ENCODE measurements around the gene AFG3L2. TPM values are rescaled to one million over a fixed set of nuclear protein-coding genes. Genes with fewer than 3 reads are reported as not detected.
A peak's percentile ranks its signal among the peaks of the same experiment; 100 is the strongest.

Gene AFG3L2
- total RNA-seq, 1 experiment from 2014 or later: 66.7 TPM

DNA sequence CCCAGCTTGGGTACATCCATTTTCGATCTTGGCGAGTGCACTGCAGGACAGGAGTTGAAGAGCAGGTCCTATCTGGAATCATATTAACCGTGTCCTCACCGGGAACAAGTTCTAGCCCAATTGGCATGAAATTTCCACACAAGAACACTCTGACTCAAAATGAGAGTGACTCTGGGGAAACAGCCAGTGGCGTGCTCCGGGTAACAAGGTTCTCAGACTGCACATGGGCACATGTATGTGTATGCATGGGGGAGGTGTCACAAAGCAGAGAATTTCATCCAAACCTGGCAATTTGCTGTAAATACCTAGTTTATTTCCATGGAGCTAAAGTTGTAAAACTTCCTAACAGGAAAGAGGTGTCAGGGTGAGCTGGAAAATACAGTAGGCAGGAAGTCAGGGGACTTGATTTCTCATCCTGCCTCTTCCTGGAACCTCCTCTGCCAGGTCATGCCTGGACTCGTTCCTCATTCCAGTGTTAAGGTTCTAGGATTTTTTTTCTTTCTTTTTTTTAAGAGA is 67.3 kb downstream of the AFG3L2 start (continued):
- TF ChIP-seq POLR2A (IDR thresholded peaks at IDR 0.05; ENCODE audit: borderline replicate concordance, extremely low read depth, insufficient read depth, insufficient read length): no peak
- TF ChIP-seq TCF7L2 (IDR thresholded peaks at IDR 0.05; ENCODE audit: borderline replicate concordance, extremely low read depth, insufficient read depth, insufficient read length): no peak

- Histone ChIP-seq H3K27ac (ENCODE audit: low read depth, low read length) (peak overlapping the region; percentile 94), H3K36me3 (ENCODE audit: control insufficient read depth in 1 of 2, insufficient read depth in 2 of 2, low read length in 2 of 2) (peaks cover 14 to 35% of the 10 kb centered on the region in 2 experiments), H3K4me3 (replicated peaks in 1 of 2; ENCODE audit: low read depth in 1 of 2, low read length in 2 of 2) (peak overlapping the region; percentile 73 to 91), H3K4me2 (ENCODE audit: low read length) (peak overlapping the region; percentile 90), H3K79me2 (ENCODE audit: insufficient read depth, low read length) (peaks cover 46% of the 10 kb centered on the region), H2AFZ (ENCODE audit: low read depth, low read length, poor library complexity, severe bottlenecking) (no peak overlapping the region), H3K9me2 (ENCODE audit: insufficient read depth) (no peaks in the 10 kb centered on the region), H3K4me1 (ENCODE audit: control insufficient read depth in 1 of 2, insufficient read depth in 2 of 2, low read length in 2 of 2) (peaks cover 13 to 19% of the 10 kb centered on the region in 2 experiments), H3K27me3 (ENCODE audit: insufficient read depth, low read length) (no peaks in the 10 kb centered on the region), H3K9me3 (ENCODE audit: control insufficient read depth in 1 of 2, insufficient read depth in 1 of 2, low read depth in 1 of 2, low read length in 2 of 2) (peaks cover 0 to 5% of the 10 kb centered on the region in 2 experiments; a peak in 1 of 4 replicates), H3K9ac (ENCODE audit: low read length) (peak overlapping the region; percentile 92), H4K20me1 (ENCODE audit: insufficient read depth) (no peaks in the 10 kb centered on the region; the same call in 1 of the 2 replicates)
- no peak for TF ChIP-seq RAD21 (IDR thresholded peaks at IDR 0.05; ENCODE audit: low read depth)
- no peak; the same call in 1 of the 2 replicates for TF ChIP-seq MAX (IDR thresholded peaks at IDR 0.05)
- TF ChIP-seq SIN3A (IDR thresholded peaks at IDR 0.05; ENCODE audit: low read depth): 0 out of 2 replicates have a peak, but pooled peaks have one; percentile 23
- peak; percentile 55; the same call in 1 of the 2 replicates for TF ChIP-seq JUND (IDR thresholded peaks at IDR 0.05)
- TF ChIP-seq FOSL1 (IDR thresholded peaks at IDR 0.05; ENCODE audit: low read depth): peak; percentile 68
- no peak for TF ChIP-seq EZH2phosphoT487 (IDR thresholded peaks at IDR 0.05; ENCODE audit: borderline replicate concordance)
- TF ChIP-seq ZFX (IDR thresholded peaks at IDR 0.05): peak; percentile 36
- CTCF ChIA-PET: no interaction called here
- intact Hi-C loops (cut with micrococcal nuclease): no loop called here
- no TSS peak for BruUV-seq (replicated peaks)
- RAD21 ChIA-PET (ENCODE audit: low non-redundant PET in 1 of 2, low total read pairs in 2 of 2, uncharacterized antibody in 2 of 2, unreplicated experiment in 2 of 2): no interaction called here
- DNase-seq (ENCODE audit: low read depth, low spot score) (no peak), ATAC-seq (peak; percentile 76)
- POLR2A ChIA-PET: interaction anchor here (0.6 to 1.9 kb wide), 5 partner anchors 21 to 914 kb away, joined by 3 to 4 read pairs (median 3); partner anchors contain the start of gene AFG3L2
These were observed 68.5 kb downstream of the AFG3L2 start for GRCh38 chr18:12308386-12309100.

Measured in HCT116 (cell line).